Adrenal gland (tissue), 12 donors: Measurements from ENCODE around the gene BMAL1. TPM values are rescaled to one million over a fixed set of nuclear protein-coding genes. Genes with fewer than 3 reads are reported as not detected.

ENCODE experiments used
- DNase-seq, 7 donors: peaks; one replicate each; pipeline ENCODE4 v3.0.0-alpha.2; 2019 to 2020
- H3K27ac ChIP-seq, 5 donors: fragments of 200-600 bp; sonication (generic) in 4 of 5; 1 replicate in 3 of 5; 2 replicates in 2 of 5; pipeline versions ENCODE4 v1.5.1 to v1.8.0; 2016 to 2020; ENCODE audit warnings: mild to moderate bottlenecking in 1 of 5
- H3K27me3 ChIP-seq: fragments of 200-600 bp; 2 replicates; pipeline ENCODE4 v1.8.0; 2021
- H3K36me3 ChIP-seq, 2 donors: fragments of 200-600 bp; replicated peaks in 1 of 2; 1 replicate in 1 of 2; 2 replicates in 1 of 2; pipeline versions ENCODE4 v1.5.1 to v1.8.0; 2018 to 2022
- H3K4me1 ChIP-seq, 2 donors: fragments of 200-600 bp; replicated peaks in 1 of 2; 1 replicate in 1 of 2; 2 replicates in 1 of 2; pipeline versions ENCODE4 v1.5.1 to v1.8.0; 2018 to 2021
- H3K4me3 ChIP-seq, 4 donors: fragments of 200-600 bp; sonication (generic) in 3 of 4; one replicate each; pipeline ENCODE4 v1.5.1; 2016 to 2018
- H3K9me3 ChIP-seq, 3 donors: fragments of 200-600 bp; sonication (generic) in 1 of 3; replicated peaks in 1 of 3; 1 replicate in 2 of 3; 2 replicates in 1 of 3; pipeline versions ENCODE4 v1.5.1 to v1.8.0; 2016 to 2021
- CTCF ChIP-seq, 6 experiments: fragments of 450-650 bp in 4 of 6; fragments of 200-600 bp in 2 of 6; sonication (generic) in 1 of 6; IDR thresholded peaks; 1 replicate in 5 of 6; 2 replicates in 1 of 6; pipeline versions ENCODE4 v1.5.1 to v1.8.0; 2016 to 2021; ENCODE audit warnings: antibody characterized with exemption in 6 of 6, mild to moderate bottlenecking in 2 of 6, moderate library complexity in 1 of 6
- POLR2A ChIP-seq, 2 donors: fragments of 450-650 bp; IDR thresholded peaks; one replicate each; pipeline ENCODE4 v1.6.1; 2017; ENCODE audit warnings: antibody characterized with exemption in 2 of 2, mild to moderate bottlenecking in 2 of 2, moderate library complexity in 1 of 2
- WGBS, 4 donors: extraction: QIAGEN DNeasy Blood & Tissue Kit in 2 of 4; methylation state at CpG; one replicate each; pipeline versions ENCODE4 v1.1.5 to v1.1.7; 2013 to 2017; 5-methylcytosine and 5-hydroxymethylcytosine counted together
- intact Hi-C, 2 donors: fragments of 100-400 bp; cut with DNase I; formaldehyde crosslinking; loops; one replicate each; pipeline versions ENCODE4 v1.14.1 to v1.15.0; 2022 to 2023
- polyA plus RNA-seq, 3 donors: library from polyadenylated mRNA; stranded (reverse); fragments of 200-250 nt in 2 of 3; fragments of 350-450 nt in 1 of 3; fragmentation: Illumina TruSeq in 1 of 3; extraction: RNeasy Lipid Tissue Mini Kit (QIAGEN cat#74804) in 1 of 3; gene quantifications; one replicate each; pipeline ENCODE4 v1.2.3, GENCODE V29; 2013 to 2014
- total RNA-seq, 9 donors: library from RNA; depleted of rRNA in 4 of 9; stranded (reverse); fragments of >200 nt in 4 of 9; fragments of 120-200 nt in 1 of 9; fragmentation: NEBNext Ultra II Directional in 1 of 9; extraction: Animal tissue kit (Norgen Biotek cat#: 25700) in 1 of 9; gene quantifications; one replicate each; pipeline versions ENCODE4 v1.1.0 to v1.2.4, GENCODE V29; 2013 to 2023
- donor health status: healthy with polysubstance abuse.
- donor health status: Bipolar disorder and iron deficiency.
- donor health status: DM: yes; HTN: yes; CAD: no.
- donor health status: DM: no; HTN: no; CAD: no.
- donor health status: DM: no; HTN: no; CAD: no.
- donor health status: DM: yes; HTN: yes; CAD: no.

Gene BMAL1
- total and polyA plus RNA-seq, 12 donors: 13.9 to 80.3 (median 34.3) TPM

DNA sequence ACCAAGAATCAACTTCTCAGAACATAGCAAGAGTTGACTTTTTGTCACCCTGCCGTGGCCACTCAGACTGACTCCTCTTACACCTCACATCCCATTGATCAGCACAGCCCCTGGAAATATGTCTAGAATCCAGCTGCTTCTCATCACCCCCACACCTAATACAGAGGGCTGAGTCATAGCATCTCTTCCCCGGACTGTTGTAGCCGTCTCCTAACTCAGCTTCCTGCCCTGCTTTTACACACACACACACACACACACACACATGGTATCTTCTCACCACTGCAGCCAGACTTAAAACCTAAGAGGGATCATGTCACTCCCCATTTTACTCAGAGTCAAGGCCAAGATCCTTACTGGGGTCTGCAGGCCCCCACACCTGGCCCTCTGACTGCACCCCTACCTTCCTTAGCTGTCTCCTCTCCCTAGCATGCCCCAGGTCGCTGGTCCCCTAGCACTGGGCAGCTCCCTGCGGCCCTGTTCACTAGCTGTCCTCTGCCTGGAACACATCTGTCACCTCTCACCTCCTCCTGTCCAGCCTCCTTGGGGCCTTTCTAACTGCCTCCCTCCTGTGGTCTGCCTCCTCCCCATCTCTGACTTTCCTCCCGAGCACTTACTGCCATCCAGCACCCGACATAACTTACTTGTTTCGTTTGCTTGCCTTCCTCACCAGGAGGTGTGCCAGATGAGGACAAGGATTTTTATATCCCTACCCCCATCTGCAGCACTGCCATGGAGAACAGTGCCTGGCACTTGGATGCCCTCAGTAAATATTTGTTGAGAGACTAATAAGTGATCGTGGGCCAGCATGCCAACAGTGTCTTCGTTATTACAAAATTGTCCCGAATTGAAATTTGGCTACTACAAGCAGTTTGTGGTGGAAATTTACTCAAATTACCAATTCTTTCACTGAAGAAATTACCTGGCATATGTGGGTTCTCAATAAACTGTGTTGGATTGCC lies 61.9 kb downstream of the BMAL1 start:
- no peaks in the 10 kb centered on the region for H3K9me3 ChIP-seq
- no peaks in the 10 kb centered on the region for H3K36me3 ChIP-seq
- peaks cover 15 to 34% of the 10 kb centered on the region in 2 donors for H3K4me1 ChIP-seq
- peak overlapping the region in 3 of 5 donors; percentile 81 to 89 (median 87) for H3K27ac ChIP-seq
- TF ChIP-seq POLR2A (IDR thresholded peaks at IDR 0.05): no peak
- no peak for TF ChIP-seq CTCF (IDR thresholded peaks at IDR 0.05)
- intact Hi-C loops: loop anchor here (5.0 kb wide), 1 partner anchor 127 kb away; no protein-coding TSS in a partner anchor
- H3K27me3 ChIP-seq: no peaks in the 10 kb centered on the region
- no peak overlapping the region for H3K4me3 ChIP-seq
- WGBS, 4 donors: 49 to 62% (median 54%) methylated on average over 11 of the region's 11 CpGs
- peak in 5 of 7 donors; percentile 39 to 52 (median 48) for DNase-seq

- DNase-seq: peak in 1 of 7 donors; percentile 26
- Histone ChIP-seq H3K4me3 (no peak overlapping the region), H3K9me3 (no peaks in the 10 kb centered on the region), H3K4me1 (peaks cover 15 to 34% of the 10 kb centered on the region in 2 donors), H3K36me3 (no peaks in the 10 kb centered on the region), H3K27me3 (no peaks in the 10 kb centered on the region), H3K27ac (no peak overlapping the region)
- no peak for TF ChIP-seq CTCF (IDR thresholded peaks at IDR 0.05)
- TF ChIP-seq POLR2A (IDR thresholded peaks at IDR 0.05): no peak
- 61 to 74% (median 69%) methylated on average over 5 of the region's 5 CpGs for WGBS, 4 donors
- intact Hi-C loops: loop anchor here (5.0 kb wide), 1 partner anchor 129 kb away; no protein-coding TSS in a partner anchor
Observed at GRCh38 chr11:13341026-13341425, 63.4 kb downstream of the BMAL1 start.

DNA sequence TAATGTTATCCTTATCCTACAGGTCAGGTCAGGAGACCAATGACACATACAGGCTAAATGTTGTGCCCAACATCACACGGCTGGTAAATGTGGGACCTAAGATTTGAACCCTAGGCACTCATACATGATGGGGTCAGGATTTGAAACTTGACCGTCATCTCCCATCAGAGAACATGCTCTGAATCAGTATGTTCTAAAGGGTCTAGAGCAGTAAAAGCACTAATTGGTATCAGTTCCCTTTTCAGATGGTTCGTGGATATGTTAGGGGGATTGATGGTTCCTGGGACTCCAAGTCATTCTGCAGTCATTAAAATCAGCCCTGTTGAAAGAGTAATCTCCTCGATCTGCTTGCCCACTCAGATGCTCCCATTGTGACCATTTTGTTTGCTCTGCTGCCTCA lies 65.5 kb downstream of the BMAL1 start:
- Histone ChIP-seq H3K4me1 (peaks cover 10 to 26% of the 10 kb centered on the region in 2 donors), H3K36me3 (no peaks in the 10 kb centered on the region), H3K9me3 (no peaks in the 10 kb centered on the region), H3K27me3 (no peaks in the 10 kb centered on the region), H3K27ac (no peak overlapping the region), H3K4me3 (no peak overlapping the region)
- DNase-seq: no peak
- no peak for TF ChIP-seq CTCF (IDR thresholded peaks at IDR 0.05)
- intact Hi-C loops: loop anchor here (5.0 kb wide), 1 partner anchor 131 kb away; no protein-coding TSS in a partner anchor
- WGBS, 4 donors: 83 to 96% (median 92%) methylated on average over 3 to 4 of the region's 4 CpGs

GRCh38 chr11:13343931-13344717 lies 66.5 kb downstream of the BMAL1 start:
- 63 to 68% (median 64%) methylated on average over 9 to 10 of the region's 10 CpGs for WGBS, 4 donors

More at GRCh38 chr11:13343931-13344717, 66.5 kb downstream of the BMAL1 start:
- TF ChIP-seq POLR2A (IDR thresholded peaks at IDR 0.05) (no peak), CTCF (IDR thresholded peaks at IDR 0.05) (peak; percentile 77 to 88 (median 85))
- H3K27me3 ChIP-seq: no peaks in the 10 kb centered on the region
- H3K27ac ChIP-seq: no peak overlapping the region
- H3K9me3 ChIP-seq: no peaks in the 10 kb centered on the region
- peak; percentile 62 to 90 (median 73) for DNase-seq
- H3K4me3 ChIP-seq: no peak overlapping the region
- peaks cover 0 to 17% of the 10 kb centered on the region in 2 donors for H3K4me1 ChIP-seq
- intact Hi-C loops: loop anchor here (5.0 kb wide), 1 partner anchor 132 kb away; no protein-coding TSS in a partner anchor
- H3K36me3 ChIP-seq: no peaks in the 10 kb centered on the region
